ENCODE data around the gene GDE1.

- TF ChIP-seq CTCF (conservative IDR thresholded peaks at IDR 0.05; ENCODE audit: low read depth, low read length): no peak
- no peak for TF ChIP-seq EZH2phosphoT487 (IDR thresholded peaks at IDR 0.05; ENCODE audit: borderline replicate concordance, low read length)
- TF ChIP-seq EZH2 (IDR thresholded peaks at IDR 0.05; ENCODE audit: low read length, unreplicated experiment): no peak
Measured at GRCh38 chr16:19525385-19525723, 3.5 kb upstream of the GDE1 start.

Measured in PC-3 (cell line).